Activated naive CD8-positive, alpha-beta T cell treated with anti-CD3 and anti-CD28 coated beads, Interleukin-2, amount 10 ng/mL, durations not matched to agents 7 days and 5 days (primary cell): ENCODE data around the gene CT83. TPM values are rescaled to one million over a fixed set of nuclear protein-coding genes. Genes with fewer than 3 reads are reported as not detected.

Experiments used
- total RNA-seq, 2 experiments: library from RNA; stranded (reverse); gene quantifications; one replicate each; pipeline ENCODE4 v1.2.3, GENCODE V29; 2021

CT83 gene
- total RNA-seq, 2 experiments from 2014 or later: not detected

Other genes starting within 250 kb of the CT83 start
- not detected for gene SLC6A14, start 26.4 kb downstream of the CT83 start, total RNA-seq